Measurements from ENCODE around the gene PSKH1.

Gene PSKH1

DNA sequence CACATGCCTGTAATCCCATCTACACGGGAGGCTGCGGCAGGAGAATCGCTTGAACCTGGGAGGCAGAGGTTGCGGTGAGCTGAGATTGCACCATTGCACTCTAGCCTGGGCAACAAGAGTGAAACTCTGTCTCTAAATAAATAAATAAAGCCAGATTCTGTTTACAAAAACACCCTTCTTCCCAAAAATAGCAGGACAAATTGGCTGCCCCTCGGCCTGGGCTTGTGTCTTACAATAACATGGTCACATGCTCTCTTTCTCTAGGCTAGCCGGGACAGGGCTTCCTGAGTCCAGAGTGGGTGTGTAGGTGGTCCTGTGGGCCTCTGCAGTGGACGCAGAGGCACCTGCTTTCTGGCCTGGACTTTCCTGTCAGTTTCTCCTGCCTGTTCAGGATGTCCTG, 23.4 kb upstream of the PSKH1 start:
- no peak overlapping the region for H3K27ac ChIP-seq (ENCODE audit: low read depth, low read length)
- no peaks in the 10 kb centered on the region for H3K9me3 ChIP-seq (ENCODE audit: control insufficient read depth, insufficient read depth, low read depth, low read length)
- no peaks in the 10 kb centered on the region for H3K27me3 ChIP-seq (ENCODE audit: control insufficient read depth, insufficient read depth, low read length)
- H3K36me3 ChIP-seq (ENCODE audit: control insufficient read depth, insufficient read depth, low read length) = peaks cover 74% of the 10 kb centered on the region
- peaks cover 13% of the 10 kb centered on the region; the same call in 1 of the 2 replicates for H3K4me1 ChIP-seq (ENCODE audit: control insufficient read depth, insufficient read depth, low read length)
- H3K9ac ChIP-seq (ENCODE audit: low read length) = no peak overlapping the region
- no peak overlapping the region for H3K4me3 ChIP-seq (ENCODE audit: low read depth, low read length)

DNA sequence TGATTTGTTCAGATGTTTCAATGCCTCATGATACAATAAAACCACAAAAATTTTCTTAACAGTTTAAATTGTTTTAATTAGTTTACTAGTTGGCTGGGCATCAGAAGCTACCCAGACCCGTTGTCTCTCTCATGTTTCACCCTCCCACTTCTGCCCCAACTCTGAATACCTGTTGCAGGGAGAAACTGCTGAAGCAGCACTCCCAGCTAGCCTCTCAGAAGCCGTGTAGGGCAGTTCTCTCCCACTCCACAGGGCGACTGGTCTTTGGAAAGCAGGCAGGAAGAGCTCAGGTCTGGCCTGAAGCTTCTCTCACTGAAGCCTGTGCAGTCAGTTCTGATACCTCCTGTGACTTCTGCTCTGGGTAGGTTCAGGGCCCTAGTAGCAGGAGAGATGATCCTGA, 21.8 kb upstream of the PSKH1 start:
- Histone ChIP-seq H3K27ac (ENCODE audit: low read depth, low read length) (no peak overlapping the region), H3K4me1 (ENCODE audit: control insufficient read depth, insufficient read depth, low read length) (peaks cover 13% of the 10 kb centered on the region; the same call in 1 of the 2 replicates), H3K36me3 (ENCODE audit: control insufficient read depth, insufficient read depth, low read length) (peaks cover 66% of the 10 kb centered on the region), H3K27me3 (ENCODE audit: control insufficient read depth, insufficient read depth, low read length) (no peaks in the 10 kb centered on the region), H3K9ac (ENCODE audit: low read length) (no peak overlapping the region), H3K4me3 (ENCODE audit: low read depth, low read length) (no peak overlapping the region), H3K9me3 (ENCODE audit: control insufficient read depth, insufficient read depth, low read depth, low read length) (no peaks in the 10 kb centered on the region)

DNA sequence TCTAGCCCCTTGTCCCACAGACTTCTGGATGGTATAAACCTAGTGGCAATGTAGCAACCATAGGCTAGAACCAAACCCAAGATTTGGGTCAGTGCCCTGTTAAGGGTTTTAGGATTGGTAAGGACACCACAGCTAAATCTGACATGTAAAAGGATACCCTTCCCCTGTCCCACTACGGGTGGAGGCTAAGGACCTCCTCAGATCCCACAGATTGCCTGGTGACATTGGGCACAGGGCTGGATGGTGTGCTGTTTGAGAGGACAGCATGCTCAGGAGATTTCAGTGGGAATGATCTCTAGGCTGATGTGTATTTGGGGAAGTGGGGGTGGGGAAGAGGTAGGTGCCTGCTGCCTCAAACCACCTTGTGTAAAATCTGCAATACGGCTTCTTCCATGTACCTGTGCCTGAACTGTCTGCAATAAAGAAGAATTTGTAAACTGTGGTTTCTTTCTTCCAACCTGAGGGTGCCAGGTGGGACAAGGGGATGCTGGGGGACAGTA, 20.9 kb upstream of the PSKH1 start:
- H3K4me3 ChIP-seq (ENCODE audit: low read depth, low read length) = peak overlapping the region; percentile 97
- 0 out of 2 replicates have a peak overlapping the region, but pooled peaks have one; percentile 91 for H3K27ac ChIP-seq (ENCODE audit: low read depth, low read length)
- H3K36me3 ChIP-seq (ENCODE audit: control insufficient read depth, insufficient read depth, low read length) = peaks cover 66% of the 10 kb centered on the region
- H3K4me1 ChIP-seq (ENCODE audit: control insufficient read depth, insufficient read depth, low read length) = peaks cover 13% of the 10 kb centered on the region; the same call in 1 of the 2 replicates
- no peak overlapping the region for H3K9ac ChIP-seq (ENCODE audit: low read length)
- H3K9me3 ChIP-seq (ENCODE audit: control insufficient read depth, insufficient read depth, low read depth, low read length) = no peaks in the 10 kb centered on the region
- no peaks in the 10 kb centered on the region for H3K27me3 ChIP-seq (ENCODE audit: control insufficient read depth, insufficient read depth, low read length)

DNA sequence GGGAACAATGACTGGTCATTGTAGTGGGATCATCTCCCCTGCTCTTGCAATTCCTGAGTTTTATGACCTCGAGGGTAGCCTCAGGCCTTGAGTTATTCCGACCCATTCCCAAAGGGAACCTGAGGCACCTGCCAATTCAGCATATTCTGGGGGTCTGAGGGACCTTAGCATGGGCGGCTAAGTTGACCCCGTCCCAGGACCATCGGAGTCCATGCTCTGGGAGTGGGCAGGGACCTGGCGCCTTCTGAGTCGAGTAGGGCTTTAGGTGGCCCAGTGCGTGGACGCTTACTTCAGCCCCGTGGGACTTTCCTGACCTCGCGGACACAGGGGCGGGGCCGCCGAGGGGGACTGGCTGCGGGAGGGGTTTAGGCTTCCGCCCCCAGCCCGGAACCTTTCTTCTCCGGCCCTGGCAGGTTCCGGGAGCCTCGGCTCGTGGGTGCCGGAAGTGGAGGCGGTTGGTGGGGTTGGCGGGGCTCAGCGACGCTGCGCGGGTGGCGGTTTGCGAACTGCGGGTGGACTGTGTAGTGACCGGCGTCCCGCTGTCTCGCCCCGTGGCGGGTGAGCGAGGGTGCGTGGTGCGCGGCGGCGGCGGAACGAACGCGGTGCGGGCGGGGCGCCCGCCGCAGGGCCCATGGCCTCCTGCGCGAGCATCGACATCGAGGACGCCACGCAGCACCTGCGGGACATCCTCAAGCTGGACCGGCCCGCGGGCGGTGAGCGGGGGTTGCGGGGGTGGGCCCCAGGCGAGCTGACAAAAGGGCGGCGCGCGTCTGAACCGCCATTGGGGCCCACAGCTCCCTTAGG, 20.2 kb upstream of the PSKH1 start, which contains the start of gene EDC4:
EDC4 (plus strand) TSS at position 422 of the 804 bp plus-strand sequence; CDS start at position 632, 210 bp downstream.
- peaks cover 13% of the 10 kb centered on the region; the same call in 1 of the 2 replicates for H3K4me1 ChIP-seq (ENCODE audit: control insufficient read depth, insufficient read depth, low read length)
- peaks cover 66% of the 10 kb centered on the region for H3K36me3 ChIP-seq (ENCODE audit: control insufficient read depth, insufficient read depth, low read length)
- H3K27me3 ChIP-seq (ENCODE audit: control insufficient read depth, insufficient read depth, low read length) = no peaks in the 10 kb centered on the region
- peak within 1 kb of the TSS; percentile 97 for H3K4me3 ChIP-seq (ENCODE audit: low read depth, low read length)
- no peaks in the 10 kb centered on the region for H3K9me3 ChIP-seq (ENCODE audit: control insufficient read depth, insufficient read depth, low read depth, low read length)
- H3K27ac ChIP-seq (ENCODE audit: low read depth, low read length) = peak within 1 kb of the TSS; percentile 91
- H3K9ac ChIP-seq (ENCODE audit: low read length) = peak within 1 kb of the TSS; percentile 94

GRCh38 chr16:67873435-67874370, 19.4 kb upstream of the PSKH1 start:
- H3K9ac ChIP-seq (ENCODE audit: low read length) = peak overlapping the region; percentile 94
- H3K4me3 ChIP-seq (ENCODE audit: low read depth, low read length) = peak overlapping the region; percentile 97
- peaks cover 66% of the 10 kb centered on the region for H3K36me3 ChIP-seq (ENCODE audit: control insufficient read depth, insufficient read depth, low read length)
- peak overlapping the region; percentile 91 for H3K27ac ChIP-seq (ENCODE audit: low read depth, low read length)
- peaks cover 13% of the 10 kb centered on the region; the same call in 1 of the 2 replicates for H3K4me1 ChIP-seq (ENCODE audit: control insufficient read depth, insufficient read depth, low read length)
- no peaks in the 10 kb centered on the region for H3K27me3 ChIP-seq (ENCODE audit: control insufficient read depth, insufficient read depth, low read length)
- H3K9me3 ChIP-seq (ENCODE audit: control insufficient read depth, insufficient read depth, low read depth, low read length) = no peaks in the 10 kb centered on the region

- no peak overlapping the region for H3K9ac ChIP-seq (ENCODE audit: low read length)
- no peaks in the 10 kb centered on the region for H3K9me3 ChIP-seq (ENCODE audit: control insufficient read depth, insufficient read depth, low read depth, low read length)
- no peaks in the 10 kb centered on the region for H3K27me3 ChIP-seq (ENCODE audit: control insufficient read depth, insufficient read depth, low read length)
- H3K36me3 ChIP-seq (ENCODE audit: control insufficient read depth, insufficient read depth, low read length) = peaks cover 66% of the 10 kb centered on the region
- H3K4me1 ChIP-seq (ENCODE audit: control insufficient read depth, insufficient read depth, low read length) = peaks cover 13% of the 10 kb centered on the region; the same call in 1 of the 2 replicates
- H3K4me3 ChIP-seq (ENCODE audit: low read depth, low read length) = peak overlapping the region; percentile 97; the same call in 1 of the 2 replicates
- no peak overlapping the region for H3K27ac ChIP-seq (ENCODE audit: low read depth, low read length)
Measured at GRCh38 chr16:67874372-67874771, 18.7 kb upstream of the PSKH1 start.

GRCh38 chr16:67877064-67877463, 16.0 kb upstream of the PSKH1 start:
- Histone ChIP-seq H3K9ac (ENCODE audit: low read length) (no peak overlapping the region), H3K27ac (ENCODE audit: low read depth, low read length) (no peak overlapping the region), H3K9me3 (ENCODE audit: control insufficient read depth, insufficient read depth, low read depth, low read length) (no peaks in the 10 kb centered on the region), H3K27me3 (ENCODE audit: control insufficient read depth, insufficient read depth, low read length) (no peaks in the 10 kb centered on the region), H3K36me3 (ENCODE audit: control insufficient read depth, insufficient read depth, low read length) (peaks cover 69% of the 10 kb centered on the region), H3K4me3 (ENCODE audit: low read depth, low read length) (no peak overlapping the region), H3K4me1 (ENCODE audit: control insufficient read depth, insufficient read depth, low read length) (peaks cover 13% of the 10 kb centered on the region; the same call in 1 of the 2 replicates)

GRCh38 chr16:67878232-67878631, 14.8 kb upstream of the PSKH1 start:
- Histone ChIP-seq H3K4me1 (ENCODE audit: control insufficient read depth, insufficient read depth, low read length) (peaks cover 8% of the 10 kb centered on the region; the same call in 1 of the 2 replicates), H3K9me3 (ENCODE audit: control insufficient read depth, insufficient read depth, low read depth, low read length) (no peaks in the 10 kb centered on the region), H3K9ac (ENCODE audit: low read length) (no peak overlapping the region), H3K27me3 (ENCODE audit: control insufficient read depth, insufficient read depth, low read length) (no peaks in the 10 kb centered on the region), H3K27ac (ENCODE audit: low read depth, low read length) (no peak overlapping the region), H3K4me3 (ENCODE audit: low read depth, low read length) (no peak overlapping the region), H3K36me3 (ENCODE audit: control insufficient read depth, insufficient read depth, low read length) (peaks cover 80% of the 10 kb centered on the region)

GRCh38 chr16:67878846-67879245, 14.2 kb upstream of the PSKH1 start:
- Histone ChIP-seq H3K4me1 (ENCODE audit: control insufficient read depth, insufficient read depth, low read length) (peaks cover 7% of the 10 kb centered on the region; the same call in 1 of the 2 replicates), H3K36me3 (ENCODE audit: control insufficient read depth, insufficient read depth, low read length) (peaks cover 85% of the 10 kb centered on the region), H3K27ac (ENCODE audit: low read depth, low read length) (no peak overlapping the region)

DNA sequence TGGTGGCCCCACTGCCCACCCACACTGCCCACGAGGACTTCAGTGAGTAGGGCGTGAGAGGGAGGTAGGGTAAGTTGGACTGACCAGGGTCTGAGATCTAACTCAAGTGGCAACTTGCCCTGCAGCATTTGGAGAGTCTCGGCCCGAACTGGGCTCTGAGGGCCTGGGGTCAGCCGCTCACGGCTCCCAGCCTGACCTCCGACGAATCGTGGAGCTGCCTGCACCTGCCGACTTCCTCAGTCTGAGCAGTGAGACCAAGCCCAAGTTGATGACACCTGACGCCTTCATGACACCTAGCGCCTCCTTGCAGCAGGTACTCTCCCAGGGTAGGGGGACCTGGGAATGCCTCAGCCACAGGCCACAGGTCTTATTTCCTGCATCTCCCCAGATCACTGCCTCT, 13.6 kb upstream of the PSKH1 start:
- Histone ChIP-seq H3K4me1 (ENCODE audit: control insufficient read depth, insufficient read depth, low read length) (peaks cover 7% of the 10 kb centered on the region; the same call in 1 of the 2 replicates), H3K9me3 (ENCODE audit: control insufficient read depth, insufficient read depth, low read depth, low read length) (no peaks in the 10 kb centered on the region), H3K9ac (ENCODE audit: low read length) (no peak overlapping the region), H3K27ac (ENCODE audit: low read depth, low read length) (no peak overlapping the region), H3K27me3 (ENCODE audit: control insufficient read depth, insufficient read depth, low read length) (no peaks in the 10 kb centered on the region), H3K4me3 (ENCODE audit: low read depth, low read length) (no peak overlapping the region), H3K36me3 (ENCODE audit: control insufficient read depth, insufficient read depth, low read length) (peaks cover 87% of the 10 kb centered on the region)

More at GRCh38 chr16:67878846-67879245, 14.2 kb upstream of the PSKH1 start:
- H3K4me3 ChIP-seq (ENCODE audit: low read depth, low read length) = no peak overlapping the region
- H3K9ac ChIP-seq (ENCODE audit: low read length) = no peak overlapping the region
- H3K9me3 ChIP-seq (ENCODE audit: control insufficient read depth, insufficient read depth, low read depth, low read length) = no peaks in the 10 kb centered on the region
- H3K27me3 ChIP-seq (ENCODE audit: control insufficient read depth, insufficient read depth, low read length) = no peaks in the 10 kb centered on the region

All from HUES6 (cell line).